Hair follicle dermal papilla cell (primary cell): ENCODE results near the gene SHCBP1L. TPM values are rescaled to one million over a fixed set of nuclear protein-coding genes. Genes with fewer than 3 reads are reported as not detected.

Experiments
- small RNA-seq: library from RNA; depleted of rRNA; stranded (forward); fragments of <200 nt; gene quantifications from one replicate; pipeline ENCODE3, GENCODE V24; 2012
- total RNA-seq: library from RNA; depleted of rRNA; stranded (reverse); fragments of >200 nt; gene quantifications from 2 replicates; pipeline ENCODE4 v1.2.3, GENCODE V29; 2012

The SHCBP1L gene
- under 0.01 TPM in 1 of 2 replicates, not detected in the other for total RNA-seq

DNA sequence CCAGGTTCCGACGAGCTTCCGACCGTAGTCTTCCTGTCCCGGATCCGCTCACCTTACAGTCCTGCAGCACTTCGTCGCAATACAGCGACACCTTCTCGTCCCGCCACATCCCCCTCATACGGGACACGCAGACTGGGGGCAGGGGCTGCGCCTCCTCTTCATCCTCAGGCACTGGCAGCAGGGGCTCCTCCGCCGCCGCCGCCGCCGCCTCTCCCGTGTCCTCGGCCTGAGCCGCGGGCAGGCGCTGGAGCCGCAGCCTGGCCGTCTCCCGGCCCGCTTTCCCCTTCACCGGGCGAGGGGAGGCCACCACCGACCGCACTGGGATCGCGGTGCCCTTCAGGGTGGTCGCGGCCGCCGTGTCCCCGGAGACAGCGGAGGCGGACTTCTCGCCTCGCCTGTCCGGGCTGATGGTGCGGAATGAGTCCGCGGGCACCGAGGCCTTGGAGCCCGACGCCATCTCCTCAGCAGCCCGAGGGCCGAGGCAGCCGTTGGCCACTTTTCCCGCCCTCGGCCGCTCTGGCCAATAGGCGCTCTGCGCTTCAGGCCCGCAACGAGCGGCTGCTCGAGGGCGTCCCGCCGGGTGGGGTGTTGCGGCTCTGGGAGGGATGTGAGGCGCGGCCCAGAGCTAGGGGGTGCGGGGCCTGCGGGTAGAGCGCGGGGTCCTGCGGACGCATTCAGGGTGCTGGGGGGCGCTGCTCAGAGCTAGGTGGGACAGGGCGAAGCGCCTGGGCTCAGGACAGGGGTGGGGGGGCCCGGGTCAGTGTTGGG, at the start of gene SHCBP1L:
TSS of gene SHCBP1L (minus strand) at position 490 of the 768 bp plus-strand sequence. CDS start at position 457, 33 bp downstream.

Small RNA genes lying within 50 kb of the gene (small RNA-seq; reads per million reads assigned to genes)
- gene HMGN1P4 (not detected), gene RNU6-41P (not detected)

Other genes starting within 250 kb of the SHCBP1L start
- 1.5 and 6.2 TPM in 2 replicates for gene NPL, start 163.4 kb downstream of the SHCBP1L start, total RNA-seq
- gene DHX9, start 113.8 kb downstream of the SHCBP1L start, total RNA-seq, result 90.7 and 117 TPM in 2 replicates
- gene LAMC1, start 70.3 kb upstream of the SHCBP1L start, total RNA-seq, result 472 and 609 TPM in 2 replicates
- 2.3 and 4.7 TPM in 2 replicates for gene LAMC2, start 233.1 kb upstream of the SHCBP1L start, total RNA-seq